ENCODE measurements around the gene REXO1.

The REXO1 gene

DNA sequence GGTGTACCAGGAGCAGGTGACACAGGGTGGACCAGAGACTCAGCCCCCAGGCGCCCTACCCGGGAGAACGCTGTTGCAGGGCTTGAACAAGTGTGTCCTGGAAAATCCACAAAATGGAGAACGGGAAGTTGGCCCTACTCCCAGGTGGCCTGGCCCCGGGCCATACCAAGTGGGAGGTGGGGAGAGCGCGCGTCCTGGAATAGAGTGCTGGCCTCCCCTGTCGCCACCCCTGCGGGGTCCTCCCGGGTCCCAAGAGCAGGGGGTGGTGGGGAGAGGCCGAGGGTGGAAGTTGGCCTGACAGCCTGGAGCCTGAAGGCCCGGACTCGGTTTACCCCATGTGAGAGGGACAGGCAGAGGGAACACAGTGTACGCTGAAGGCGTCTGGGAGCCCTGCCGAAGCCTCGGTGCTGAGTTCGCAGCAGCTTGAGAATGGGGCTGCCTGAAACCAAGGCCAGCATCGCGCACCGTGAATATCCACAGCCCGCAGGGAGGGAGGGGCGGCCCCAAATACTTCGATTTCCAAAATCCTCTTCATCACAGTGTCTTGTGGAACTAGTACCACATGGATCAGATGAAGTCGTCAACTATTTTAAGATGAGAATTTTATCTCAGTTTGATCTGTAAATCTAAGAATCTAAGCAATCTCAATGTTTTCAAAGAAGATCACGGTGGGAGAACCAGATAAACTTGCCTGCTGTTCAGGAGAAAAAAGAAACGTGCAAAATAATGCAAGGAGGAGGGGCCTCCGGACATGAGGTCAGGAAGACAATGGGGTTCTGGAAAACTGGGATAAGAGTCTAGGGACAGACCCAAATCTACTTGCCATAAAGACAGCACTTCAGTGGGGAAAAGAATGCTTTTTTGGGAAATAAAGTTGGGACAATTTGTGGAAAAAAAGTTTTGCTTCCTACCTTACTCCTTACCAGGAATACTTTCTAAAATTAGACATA is 25.5 kb upstream of the REXO1 start:
- H3K4me1 ChIP-seq (ENCODE audit: control insufficient read depth, insufficient read depth, low read length): peaks cover 37% of the 10 kb centered on the region

GRCh38 chr19:1872807-1873523 is 24.7 kb upstream of the REXO1 start:
- peaks cover 37% of the 10 kb centered on the region for H3K4me1 ChIP-seq (ENCODE audit: control insufficient read depth, insufficient read depth, low read length)
- H3K9me3 ChIP-seq (ENCODE audit: control insufficient read depth, low read length): no peaks in the 10 kb centered on the region
- H3K27me3 ChIP-seq (ENCODE audit: control insufficient read depth, insufficient read depth, low read length): no peaks in the 10 kb centered on the region
- peak overlapping the region; percentile 76 for H3K9ac ChIP-seq (ENCODE audit: low read length)
- no peaks in the 10 kb centered on the region for H3K36me3 ChIP-seq (ENCODE audit: control insufficient read depth, insufficient read depth, low read length)
- peak overlapping the region; percentile 26 for H3K4me3 ChIP-seq (ENCODE audit: low read length)

More for the DNA sequence above, 25.5 kb upstream of the REXO1 start:
- Histone ChIP-seq H3K9ac (ENCODE audit: low read length) (peak overlapping the region; percentile 76), H3K27me3 (ENCODE audit: control insufficient read depth, insufficient read depth, low read length) (no peaks in the 10 kb centered on the region), H3K36me3 (ENCODE audit: control insufficient read depth, insufficient read depth, low read length) (no peaks in the 10 kb centered on the region), H3K9me3 (ENCODE audit: control insufficient read depth, low read length) (no peaks in the 10 kb centered on the region), H3K4me3 (ENCODE audit: low read length) (peak overlapping the region; percentile 26)

DNA sequence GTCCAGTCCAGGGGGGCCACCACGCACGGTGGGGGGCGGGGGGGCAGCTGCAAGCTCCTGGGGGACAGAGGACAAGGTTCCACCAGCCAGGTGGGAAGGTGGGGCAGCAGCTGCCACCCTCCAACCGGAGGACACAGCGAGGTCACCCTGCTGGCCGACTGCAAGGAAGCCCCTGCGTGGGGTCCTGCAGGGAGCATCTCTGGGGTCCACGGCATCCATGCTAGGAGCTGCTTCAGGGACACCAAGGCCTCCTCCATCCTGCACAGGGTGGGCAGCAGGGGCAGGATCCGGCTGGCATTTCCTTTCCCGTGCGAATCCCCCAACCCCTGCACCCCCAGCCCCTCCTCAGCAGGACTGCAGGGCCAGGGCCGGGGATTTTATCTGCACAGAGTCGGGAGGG is 23.3 kb upstream of the REXO1 start:
- H3K4me1 ChIP-seq (ENCODE audit: control insufficient read depth, insufficient read depth, low read length): peaks cover 36% of the 10 kb centered on the region
- no peak overlapping the region for H3K9ac ChIP-seq (ENCODE audit: low read length)
- H3K4me3 ChIP-seq (ENCODE audit: low read length): no peak overlapping the region
- no peaks in the 10 kb centered on the region for H3K36me3 ChIP-seq (ENCODE audit: control insufficient read depth, insufficient read depth, low read length)
- H3K9me3 ChIP-seq (ENCODE audit: control insufficient read depth, low read length): no peaks in the 10 kb centered on the region
- H3K27me3 ChIP-seq (ENCODE audit: control insufficient read depth, insufficient read depth, low read length): no peaks in the 10 kb centered on the region

- Histone ChIP-seq H3K9ac (ENCODE audit: low read length) (no peak overlapping the region), H3K27me3 (ENCODE audit: control insufficient read depth, insufficient read depth, low read length) (no peaks in the 10 kb centered on the region), H3K9me3 (ENCODE audit: control insufficient read depth, low read length) (no peaks in the 10 kb centered on the region), H3K36me3 (ENCODE audit: control insufficient read depth, insufficient read depth, low read length) (no peaks in the 10 kb centered on the region), H3K4me3 (ENCODE audit: low read length) (no peak overlapping the region), H3K4me1 (ENCODE audit: control insufficient read depth, insufficient read depth, low read length) (peaks cover 31% of the 10 kb centered on the region)
These were observed 22.9 kb upstream of the REXO1 start for GRCh38 chr19:1871140-1871597.

DNA sequence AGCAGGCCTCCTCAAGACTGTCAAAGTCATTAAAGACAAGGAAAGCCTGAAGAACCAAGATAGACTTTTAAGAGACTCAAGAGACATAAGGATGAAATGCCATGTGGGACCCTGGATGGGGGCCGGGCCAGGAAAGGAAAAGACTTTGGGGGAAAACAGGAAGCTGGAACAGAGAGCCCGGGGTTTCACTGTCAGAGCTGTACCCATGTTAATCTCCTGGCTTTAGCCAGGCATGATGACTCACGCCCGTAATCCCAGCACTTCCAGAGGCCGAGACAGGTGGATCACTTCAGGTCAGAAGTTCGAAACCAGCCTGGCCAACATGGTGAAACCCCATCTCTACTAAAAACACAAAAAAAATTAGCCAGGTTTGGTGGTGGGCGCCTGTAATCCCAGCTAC is 20.7 kb upstream of the REXO1 start:
- Histone ChIP-seq H3K4me3 (ENCODE audit: low read length) (no peak overlapping the region), H3K9ac (ENCODE audit: low read length) (no peak overlapping the region), H3K4me1 (ENCODE audit: control insufficient read depth, insufficient read depth, low read length) (peaks cover 33% of the 10 kb centered on the region), H3K27me3 (ENCODE audit: control insufficient read depth, insufficient read depth, low read length) (no peaks in the 10 kb centered on the region), H3K9me3 (ENCODE audit: control insufficient read depth, low read length) (no peaks in the 10 kb centered on the region), H3K36me3 (ENCODE audit: control insufficient read depth, insufficient read depth, low read length) (no peaks in the 10 kb centered on the region)

DNA sequence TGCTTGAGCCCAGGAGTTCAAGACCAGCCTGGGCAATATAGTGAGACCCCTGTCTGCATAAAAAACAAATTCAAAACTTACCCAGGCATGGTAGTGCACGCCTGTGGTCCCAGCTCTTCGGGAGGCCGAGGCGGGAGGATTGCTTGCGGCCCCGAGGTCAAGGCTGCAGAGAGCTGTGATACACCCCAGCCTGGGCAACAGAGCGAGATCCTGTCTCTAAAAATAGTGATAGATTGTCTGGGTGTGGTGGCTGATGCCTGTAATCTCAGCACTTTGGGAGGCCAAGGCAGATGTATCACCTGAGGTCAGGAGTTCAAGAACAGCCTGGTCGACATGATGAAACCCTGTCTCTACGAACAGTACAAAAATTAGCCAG is 19.1 kb upstream of the REXO1 start:
- H3K36me3 ChIP-seq (ENCODE audit: control insufficient read depth, insufficient read depth, low read length): no peaks in the 10 kb centered on the region
- no peaks in the 10 kb centered on the region for H3K9me3 ChIP-seq (ENCODE audit: control insufficient read depth, low read length)
- H3K9ac ChIP-seq (ENCODE audit: low read length): no peak overlapping the region
- no peaks in the 10 kb centered on the region for H3K27me3 ChIP-seq (ENCODE audit: control insufficient read depth, insufficient read depth, low read length)
- H3K4me1 ChIP-seq (ENCODE audit: control insufficient read depth, insufficient read depth, low read length): peaks cover 17% of the 10 kb centered on the region
- H3K4me3 ChIP-seq (ENCODE audit: low read length): no peak overlapping the region

DNA sequence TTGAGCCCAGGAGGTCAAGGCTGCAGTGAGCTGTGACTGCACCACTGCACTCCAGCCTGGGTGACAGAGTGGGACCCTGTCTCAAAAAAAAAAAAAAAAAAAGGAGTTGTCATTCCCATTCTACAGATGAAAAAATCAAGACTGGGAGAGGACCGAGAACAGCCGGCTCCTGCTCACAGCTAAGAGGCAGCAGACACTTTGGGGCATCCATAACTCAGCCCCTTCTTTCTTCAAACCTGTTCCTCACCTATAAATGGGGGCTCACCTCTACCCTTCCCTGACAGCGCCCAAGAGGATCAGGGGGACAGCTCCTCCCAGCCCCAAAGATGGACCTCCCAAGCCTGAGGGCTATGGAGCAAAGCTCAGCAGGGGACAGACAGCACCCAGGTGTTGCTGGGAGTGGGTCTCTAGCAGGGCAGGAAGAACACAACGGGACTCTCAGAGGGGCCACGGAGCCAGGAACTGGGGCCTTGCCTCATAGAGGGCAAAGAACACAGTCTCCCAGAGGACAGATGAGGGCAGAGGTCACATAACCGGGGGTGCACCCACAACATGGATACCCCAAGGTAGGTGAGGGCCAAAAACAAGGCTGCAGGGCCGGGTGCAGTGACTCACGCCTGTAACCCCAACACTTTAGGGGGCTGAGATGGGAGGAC is 18.5 kb upstream of the REXO1 start:
- Histone ChIP-seq H3K36me3 (ENCODE audit: control insufficient read depth, insufficient read depth, low read length) (no peaks in the 10 kb centered on the region), H3K4me1 (ENCODE audit: control insufficient read depth, insufficient read depth, low read length) (peaks cover 14% of the 10 kb centered on the region), H3K9ac (ENCODE audit: low read length) (no peak overlapping the region), H3K9me3 (ENCODE audit: control insufficient read depth, low read length) (no peaks in the 10 kb centered on the region), H3K27me3 (ENCODE audit: control insufficient read depth, insufficient read depth, low read length) (no peaks in the 10 kb centered on the region), H3K4me3 (ENCODE audit: low read length) (no peak overlapping the region)

DNA sequence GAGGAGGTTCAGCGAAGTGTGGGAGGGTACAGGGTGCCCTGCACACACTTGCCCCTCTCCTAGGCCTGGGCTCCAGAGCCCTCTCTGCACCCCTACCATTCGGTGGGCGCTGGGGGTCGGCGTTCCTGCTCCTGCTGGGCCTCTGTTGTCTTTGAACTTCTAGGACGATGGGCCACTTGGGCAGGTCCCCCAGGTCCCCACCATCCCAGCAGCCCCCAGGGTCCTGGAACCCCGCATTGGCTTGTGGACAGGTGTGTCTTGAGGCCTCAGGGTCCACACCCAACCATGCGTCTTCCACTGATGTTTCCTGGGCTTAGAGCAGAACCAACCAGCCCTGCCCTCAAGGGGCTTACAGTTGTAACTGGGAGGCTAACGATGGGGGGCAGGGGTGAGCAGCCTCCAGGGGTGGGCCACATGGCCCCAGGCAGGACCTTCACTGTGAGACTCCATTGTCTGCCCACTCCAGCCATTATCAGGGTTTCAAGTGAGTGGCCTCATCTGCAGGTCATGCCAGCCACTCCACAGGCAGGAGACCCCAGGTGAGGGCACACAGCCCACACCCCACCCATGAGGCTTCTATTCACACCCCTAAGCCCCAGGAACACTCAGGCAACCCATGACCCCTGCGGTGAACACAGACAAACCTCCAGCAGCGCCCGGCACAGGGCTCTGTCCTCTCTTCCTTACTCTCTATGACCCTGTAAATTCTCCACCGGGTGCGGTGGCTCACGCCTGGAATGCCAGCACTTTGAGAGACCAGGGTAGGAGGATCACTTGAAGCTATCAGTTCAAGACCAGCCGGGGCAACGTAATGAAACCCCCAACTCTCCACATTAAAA is 17.1 kb upstream of the REXO1 start:
- Histone ChIP-seq H3K27me3 (ENCODE audit: control insufficient read depth, insufficient read depth, low read length) (no peaks in the 10 kb centered on the region), H3K4me3 (ENCODE audit: low read length) (peak overlapping the region; percentile 25), H3K4me1 (ENCODE audit: control insufficient read depth, insufficient read depth, low read length) (peaks cover 22% of the 10 kb centered on the region), H3K36me3 (ENCODE audit: control insufficient read depth, insufficient read depth, low read length) (no peaks in the 10 kb centered on the region), H3K9ac (ENCODE audit: low read length) (peak overlapping the region; percentile 69), H3K9me3 (ENCODE audit: control insufficient read depth, low read length) (no peaks in the 10 kb centered on the region)

DNA sequence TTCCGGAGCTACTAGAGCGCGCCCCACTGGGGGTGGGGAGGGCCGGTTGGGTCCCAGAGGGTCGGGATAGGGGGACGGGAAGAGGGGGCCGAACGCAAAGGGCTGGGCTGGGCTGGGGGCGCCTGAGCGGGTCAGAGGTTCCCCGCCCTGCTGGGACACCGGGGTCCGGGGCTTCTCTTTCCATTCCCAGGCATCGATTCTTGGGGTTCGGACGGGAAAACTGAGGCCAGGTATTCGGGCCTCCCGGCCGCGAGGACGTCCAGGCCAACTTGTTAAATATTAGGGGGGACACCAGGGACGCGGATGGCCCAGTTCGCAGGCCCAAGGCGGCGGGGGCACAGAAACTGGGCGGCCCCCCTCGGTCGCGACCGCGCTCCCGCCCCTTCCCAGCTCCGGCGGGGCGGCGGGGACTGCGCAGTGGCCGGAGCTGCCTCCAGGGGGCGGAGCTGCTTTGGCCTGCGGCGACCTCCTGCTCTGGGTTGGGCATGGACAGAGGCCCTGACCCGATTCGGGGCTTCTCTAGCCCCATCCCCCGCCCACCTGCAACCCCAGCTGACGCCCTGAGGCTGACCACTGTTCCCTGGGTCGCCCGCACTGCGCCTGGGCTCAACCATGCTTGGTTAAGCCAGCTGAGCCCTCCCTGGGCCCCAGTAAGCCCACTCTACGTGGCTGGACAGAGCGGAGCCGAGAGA is 16.3 kb upstream of the REXO1 start:
- Histone ChIP-seq H3K4me1 (ENCODE audit: control insufficient read depth, insufficient read depth, low read length) (peaks cover 30% of the 10 kb centered on the region), H3K36me3 (ENCODE audit: control insufficient read depth, insufficient read depth, low read length) (no peaks in the 10 kb centered on the region), H3K4me3 (ENCODE audit: low read length) (peak overlapping the region; percentile 25), H3K27me3 (ENCODE audit: control insufficient read depth, insufficient read depth, low read length) (no peaks in the 10 kb centered on the region), H3K9ac (ENCODE audit: low read length) (peak overlapping the region; percentile 69), H3K9me3 (ENCODE audit: control insufficient read depth, low read length) (no peaks in the 10 kb centered on the region)

DNA sequence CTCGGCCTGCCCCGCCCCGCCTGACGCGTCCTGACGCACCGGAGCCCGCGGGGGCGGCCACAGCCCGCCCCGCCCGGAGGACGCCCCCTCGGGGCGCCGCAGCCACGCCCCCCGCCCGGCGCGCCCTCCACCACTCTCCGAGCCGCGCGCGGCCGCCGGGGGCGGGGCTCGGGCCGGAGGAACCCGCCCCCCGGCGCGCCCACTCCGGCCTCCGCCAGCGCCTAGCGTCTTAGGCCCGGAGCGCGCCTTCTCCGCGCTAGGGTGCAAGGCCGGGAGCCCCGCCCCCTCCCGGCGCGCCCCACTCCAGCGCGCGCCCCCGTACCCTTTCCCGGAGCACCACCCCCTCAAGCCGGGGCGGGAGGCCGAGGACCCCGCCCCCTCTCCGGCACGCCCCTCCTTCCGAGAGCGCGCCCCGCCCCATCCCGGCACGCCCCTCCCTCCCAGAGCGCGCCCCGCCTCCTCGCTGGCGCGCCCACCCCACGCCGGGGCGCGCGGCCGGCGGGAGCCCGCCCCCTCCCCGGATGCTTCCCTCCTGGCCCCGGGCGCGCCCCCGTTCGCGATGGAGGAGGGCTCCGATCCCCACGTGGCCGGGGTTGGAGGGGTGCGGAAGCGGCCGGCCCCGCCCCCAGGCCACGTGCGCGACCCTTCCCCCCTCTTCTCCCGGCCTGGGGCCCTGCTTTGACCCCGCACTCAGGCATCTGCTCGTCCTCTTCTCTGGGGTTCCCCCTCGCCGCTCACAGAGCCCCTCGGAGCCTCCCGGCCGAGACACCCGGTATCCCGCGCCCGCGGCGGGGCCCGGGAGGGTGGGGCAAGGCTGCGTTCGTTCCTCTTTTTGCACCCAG is 15.6 kb upstream of the REXO1 start:
- H3K9ac ChIP-seq (ENCODE audit: low read length): peak overlapping the region; percentile 69
- no peaks in the 10 kb centered on the region for H3K27me3 ChIP-seq (ENCODE audit: control insufficient read depth, insufficient read depth, low read length)
- H3K4me3 ChIP-seq (ENCODE audit: low read length): peak overlapping the region; percentile 25
- H3K9me3 ChIP-seq (ENCODE audit: control insufficient read depth, low read length): no peaks in the 10 kb centered on the region
- no peaks in the 10 kb centered on the region for H3K36me3 ChIP-seq (ENCODE audit: control insufficient read depth, insufficient read depth, low read length)
- H3K4me1 ChIP-seq (ENCODE audit: control insufficient read depth, insufficient read depth, low read length): peaks cover 38% of the 10 kb centered on the region

All from mucosa of stomach (tissue), 1 donor.